Inflammatory macrophage (primary cell): ENCODE results near the gene PRR16.
"Not testable (repeated sequence)": the region's sequence is repeated elsewhere in the genome, so short reads cannot be mapped to it uniquely, and the experiment has no call there.

ENCODE experiments used
- DNase-seq, 2 donors: peaks; one replicate each; pipeline ENCODE4 v3.0.0-alpha.2; 2020 to 2022

The PRR16 gene

DNA sequence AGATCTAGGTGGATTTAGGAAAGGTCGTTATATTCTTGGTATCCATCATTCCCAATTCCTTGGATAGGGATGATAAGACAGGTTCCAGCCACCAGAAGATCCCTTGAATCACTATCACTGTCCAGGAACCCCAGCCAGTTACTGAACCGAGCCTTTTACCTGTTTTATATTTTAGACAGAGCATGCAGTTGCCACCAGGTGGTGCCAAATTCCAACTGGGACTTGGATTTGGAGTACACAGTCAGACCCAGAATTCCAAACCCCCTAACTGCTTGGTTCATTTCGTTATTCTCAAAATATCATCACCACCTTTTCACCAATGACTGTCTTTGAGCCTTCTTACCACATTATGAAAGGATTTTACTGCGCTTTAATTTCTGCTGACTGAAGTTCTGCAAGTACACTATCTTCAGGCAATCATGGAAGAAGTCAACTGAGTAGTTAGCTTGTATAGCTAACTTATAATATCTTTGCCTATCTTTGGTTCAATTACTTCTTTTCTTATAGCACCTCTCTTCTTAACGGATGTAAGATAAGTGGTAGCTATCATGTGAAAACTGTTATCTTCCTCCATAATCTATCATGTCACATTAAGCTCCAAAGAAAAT lies 191.8 kb downstream of the PRR16 start:
- DNase-seq: peak in 1 of 2 donors; percentile 9

DNA sequence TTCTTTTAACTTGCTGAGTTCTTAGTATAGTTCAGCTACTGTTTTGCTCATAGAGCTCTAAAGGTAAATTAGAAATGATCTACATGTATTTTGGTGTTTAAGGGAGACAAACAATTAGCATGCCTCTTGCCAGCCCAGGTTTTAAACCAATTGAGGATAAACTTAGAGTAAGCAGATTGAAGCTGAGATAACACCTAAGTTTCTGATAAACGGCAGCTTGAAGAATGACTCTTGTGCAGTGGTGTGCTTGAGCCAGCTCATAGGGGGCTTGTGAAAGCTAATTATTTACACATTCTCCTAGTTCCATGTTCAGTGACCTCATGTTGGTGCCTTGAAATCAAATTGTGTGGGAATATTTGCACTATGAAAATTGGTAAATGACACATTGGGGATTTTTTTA lies 193.0 kb downstream of the PRR16 start:
- no peak for DNase-seq

DNA sequence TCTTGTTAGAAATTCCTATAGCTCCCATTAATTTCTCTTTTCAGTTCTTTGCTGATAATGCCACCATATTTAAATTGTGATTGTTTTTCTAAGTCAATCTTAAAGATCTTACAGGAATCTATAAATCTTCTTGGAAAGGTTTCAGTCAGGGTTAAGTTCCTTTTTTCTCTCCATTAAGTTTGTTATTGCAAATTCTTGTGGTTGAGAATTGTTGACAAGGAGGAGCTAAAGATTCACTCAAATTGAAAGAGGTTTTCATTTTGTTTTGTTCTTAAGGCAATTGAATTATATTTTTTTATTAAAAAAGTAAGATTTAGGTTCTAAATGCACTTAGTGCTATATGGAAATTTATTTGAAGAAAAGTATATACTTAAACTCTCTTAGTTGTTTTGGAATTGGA lies 213.4 kb downstream of the PRR16 start:
- no peak for DNase-seq

DNA sequence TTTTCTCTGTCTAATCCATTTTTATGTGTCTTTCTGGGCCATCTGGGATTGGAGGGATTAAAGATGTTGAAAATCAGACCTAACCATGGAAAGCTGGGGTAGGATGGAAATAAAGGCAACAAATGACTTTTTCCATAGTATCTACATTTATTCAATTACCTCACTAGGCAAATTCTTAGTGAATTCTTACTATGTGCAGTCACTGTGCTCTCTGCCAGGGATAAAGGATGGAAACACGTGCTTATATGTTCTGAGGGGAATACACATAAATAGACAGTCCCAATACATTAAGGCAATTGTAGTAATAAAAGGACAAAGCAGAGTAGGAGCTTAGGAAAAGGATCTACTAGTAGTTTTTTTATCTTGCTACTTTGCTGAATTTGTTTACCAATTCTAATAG lies 214.2 kb downstream of the PRR16 start:
- DNase-seq: no peak

DNA sequence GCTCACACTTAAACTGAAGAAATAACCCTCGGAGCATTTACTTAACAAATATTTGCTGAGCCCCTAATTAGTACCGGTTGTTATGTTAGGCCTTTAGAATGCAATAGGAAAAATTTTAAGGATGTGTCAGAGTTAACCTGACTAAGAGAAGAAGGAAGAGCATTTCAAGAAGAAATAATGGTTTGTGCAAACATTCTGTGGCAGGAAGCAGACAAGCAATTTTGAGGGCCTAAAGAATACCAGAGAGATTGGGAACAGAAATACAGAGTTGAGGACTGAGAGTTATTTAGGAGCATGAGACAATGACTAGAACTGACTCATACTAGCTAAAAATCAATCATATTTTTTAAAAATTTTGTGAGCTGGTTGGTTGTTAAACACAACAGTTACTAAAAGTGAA lies 218.8 kb downstream of the PRR16 start:
- no peak for DNase-seq

DNA sequence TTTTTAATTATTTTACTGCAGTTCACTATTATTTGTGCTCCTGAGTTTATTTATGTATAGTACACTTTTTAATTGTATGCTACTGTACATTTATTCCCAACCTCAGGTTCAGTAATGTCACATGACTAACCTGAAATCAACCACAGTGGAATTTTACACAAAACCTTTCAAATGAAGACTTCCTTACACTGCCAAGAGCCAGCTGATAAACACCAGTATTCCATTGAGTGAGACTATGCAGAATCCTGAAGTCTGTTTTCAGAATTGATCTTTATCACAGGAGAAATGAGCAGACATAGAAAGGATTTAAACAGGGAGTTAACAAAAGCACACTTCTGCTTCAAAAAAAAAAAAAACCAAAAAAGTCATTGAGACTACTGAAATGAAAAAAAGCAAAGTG lies 219.5 kb downstream of the PRR16 start:
- DNase-seq: no peak

DNA sequence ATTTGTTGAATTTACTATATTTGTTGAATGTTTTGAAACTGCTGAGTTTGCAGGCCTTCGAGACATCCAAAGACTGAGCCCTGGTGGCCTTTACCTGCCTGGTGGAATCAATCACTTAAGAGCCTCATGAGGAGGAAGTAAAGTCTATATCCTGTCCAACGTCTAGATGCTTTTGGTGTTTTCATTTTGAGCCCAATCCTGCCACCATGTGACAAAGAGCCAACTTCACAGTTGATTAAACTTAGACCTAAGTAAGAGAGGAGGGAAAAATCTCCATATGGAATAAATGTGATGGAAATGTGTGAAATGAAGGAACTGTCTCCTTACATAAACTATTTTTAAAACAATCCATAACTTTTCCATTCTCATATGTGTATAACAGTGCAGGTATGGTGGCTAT lies 220.1 kb downstream of the PRR16 start:
- no peak for DNase-seq

DNA sequence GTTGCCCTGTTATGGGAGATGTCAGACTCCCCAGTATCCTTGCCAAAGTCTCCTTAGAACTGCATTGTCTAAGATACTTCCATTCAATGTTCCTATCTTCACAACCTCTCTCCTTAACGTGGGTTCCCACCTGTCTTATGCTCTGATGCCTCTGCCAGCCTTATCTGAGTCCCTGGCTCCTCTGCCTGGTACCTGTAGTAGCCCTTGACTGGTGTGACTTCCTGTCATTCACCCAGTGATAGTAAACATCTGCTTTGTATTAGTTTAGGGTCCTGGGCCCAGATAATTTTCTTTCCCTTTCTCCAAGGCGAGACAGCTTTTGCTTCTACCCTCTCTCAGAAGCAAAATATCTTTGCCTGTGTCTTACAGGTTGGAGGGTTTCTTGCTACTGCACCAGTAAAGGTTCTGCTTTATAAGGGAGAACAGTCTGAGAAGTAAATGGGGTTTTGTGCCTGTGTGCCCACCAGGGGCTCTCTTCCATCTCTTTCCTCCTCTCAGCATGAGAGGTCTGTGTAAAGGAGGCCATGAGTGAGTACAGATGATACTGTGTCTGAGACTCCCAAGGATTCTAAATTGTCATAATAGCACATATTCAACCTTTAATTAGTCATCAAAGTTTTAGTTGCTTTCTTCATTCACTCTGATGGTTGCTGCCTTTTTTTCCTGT lies 220.8 kb downstream of the PRR16 start:
- no peak for DNase-seq

DNA sequence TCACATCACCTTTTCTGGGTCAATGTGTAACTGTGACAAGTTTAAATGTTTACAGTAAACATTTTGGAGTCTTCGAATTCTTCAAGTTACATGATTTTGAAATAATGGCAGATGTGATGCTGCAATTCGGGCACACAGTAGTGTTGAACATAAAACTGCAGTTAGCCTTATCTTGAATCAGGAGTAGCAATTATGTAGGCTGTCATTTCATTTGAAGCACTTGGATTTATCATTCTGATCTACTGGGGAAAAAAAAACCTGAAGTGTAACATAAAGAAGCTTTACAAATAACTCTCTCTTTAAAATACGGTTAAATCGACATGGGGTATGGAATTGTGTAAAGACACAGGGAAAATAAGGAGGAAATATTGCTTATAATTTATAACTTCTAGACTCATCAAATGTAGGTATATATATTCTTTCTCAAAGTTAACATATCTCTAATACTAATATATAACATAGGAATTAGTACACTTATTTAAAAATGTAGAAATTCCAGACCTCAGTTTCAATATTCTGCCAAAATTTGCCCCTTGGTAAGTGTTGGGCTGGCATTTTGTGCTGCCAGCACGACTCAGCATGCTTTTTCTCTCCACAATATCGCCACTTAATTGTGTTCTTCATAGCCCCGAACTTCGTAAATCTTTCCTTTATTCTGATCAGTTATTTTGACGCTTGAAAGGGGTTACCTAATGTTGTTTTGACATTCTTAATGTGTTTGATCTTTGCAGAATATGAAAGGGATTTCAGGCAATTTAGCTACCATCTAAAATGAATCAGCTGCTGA lies 226.7 kb downstream of the PRR16 start:
- no peak for DNase-seq

DNA sequence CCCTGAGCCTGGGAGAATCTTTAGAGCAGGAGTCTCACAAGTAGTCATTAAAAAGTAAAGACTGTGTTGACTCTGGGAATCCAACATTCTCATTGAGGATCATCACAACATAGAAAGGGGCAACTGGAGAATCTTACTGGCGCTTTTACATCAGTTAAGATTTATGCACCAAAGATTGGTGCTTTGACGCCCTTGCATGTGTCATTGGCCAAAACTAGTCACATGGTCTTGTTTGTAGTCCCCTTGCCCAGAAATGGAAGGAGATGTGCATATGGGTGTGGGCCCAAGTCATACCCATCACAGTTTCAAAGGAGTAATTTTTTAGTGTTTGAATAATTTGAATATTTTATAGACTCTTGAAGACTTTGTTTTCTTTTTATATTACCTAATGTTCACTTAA lies 228.2 kb downstream of the PRR16 start:
- no peak for DNase-seq

DNA sequence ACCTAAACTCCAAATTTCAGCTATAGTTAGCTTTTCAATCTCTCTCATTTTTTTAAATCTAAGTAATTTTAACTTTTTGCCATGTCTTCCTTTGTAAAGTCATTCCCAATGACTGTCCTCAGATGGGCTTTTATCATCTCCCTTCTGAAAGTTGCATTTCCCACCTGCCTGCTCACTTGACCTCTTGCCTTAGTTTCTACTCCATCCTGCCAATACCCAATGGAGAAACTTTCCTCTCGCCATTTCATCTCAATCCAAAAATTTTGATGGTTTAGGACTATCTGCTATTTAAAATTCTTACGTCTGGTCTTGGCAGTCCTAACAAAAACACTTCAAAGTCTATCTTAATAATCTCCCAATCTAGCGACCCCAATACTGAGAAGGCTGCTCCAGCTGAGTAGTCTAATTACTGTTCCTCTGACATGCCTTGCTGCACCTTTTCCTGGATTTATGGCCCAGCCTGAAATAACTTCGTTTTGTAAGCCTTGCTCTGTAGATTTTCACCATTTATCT lies 231.3 kb downstream of the PRR16 start:
- DNase-seq: no peak

DNA sequence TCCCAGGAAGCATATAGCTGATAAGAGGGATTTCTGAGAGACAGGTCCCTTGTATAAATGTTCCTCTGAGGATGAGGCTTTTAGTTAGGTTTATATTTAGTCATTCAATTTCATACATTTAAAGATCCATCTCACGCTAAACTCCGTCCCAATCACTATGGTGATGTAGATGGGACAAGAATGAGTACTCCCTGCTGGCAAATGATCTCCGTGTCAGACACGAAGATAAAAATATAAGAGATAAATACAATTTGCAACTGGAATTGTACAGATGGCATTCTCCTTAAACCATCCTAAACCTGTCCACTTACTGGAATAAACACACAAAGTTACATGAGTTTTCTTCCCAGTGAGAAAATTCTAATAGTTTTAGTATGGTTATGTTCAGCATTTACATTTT lies 233.0 kb downstream of the PRR16 start:
- DNase-seq: no peak

DNA sequence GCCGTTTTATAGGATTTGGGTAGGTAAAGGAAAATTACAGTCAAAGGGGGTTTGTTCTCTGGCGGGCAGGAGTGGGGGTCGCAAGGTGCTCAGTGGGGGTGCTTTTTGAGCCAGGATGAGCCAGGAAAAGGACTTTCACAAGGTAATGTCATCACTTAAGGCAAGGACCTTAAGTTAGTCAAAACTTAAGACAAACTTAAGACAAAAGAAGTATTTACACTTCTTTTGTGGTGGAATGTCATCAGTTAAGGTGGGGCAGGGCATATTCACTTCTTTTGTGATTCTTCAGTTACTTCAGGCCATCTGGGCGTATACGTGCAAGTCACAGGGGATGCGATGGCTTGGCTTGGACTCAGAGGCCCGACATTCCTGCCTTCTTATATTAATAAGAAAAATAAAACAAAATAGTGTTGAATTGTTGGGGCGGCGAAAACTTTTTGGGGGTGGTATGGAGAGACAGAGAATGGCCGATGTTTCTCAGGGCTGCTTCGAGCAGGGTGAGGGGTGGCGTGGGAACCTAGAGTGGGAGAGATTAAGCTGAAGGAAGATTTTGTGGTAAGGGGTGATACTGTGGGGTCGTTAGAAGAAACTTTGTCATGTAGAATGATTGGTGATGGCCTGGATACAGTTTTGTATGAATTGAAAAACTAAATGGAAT lies 233.7 kb downstream of the PRR16 start:
- not testable (repeated sequence) for DNase-seq

DNA sequence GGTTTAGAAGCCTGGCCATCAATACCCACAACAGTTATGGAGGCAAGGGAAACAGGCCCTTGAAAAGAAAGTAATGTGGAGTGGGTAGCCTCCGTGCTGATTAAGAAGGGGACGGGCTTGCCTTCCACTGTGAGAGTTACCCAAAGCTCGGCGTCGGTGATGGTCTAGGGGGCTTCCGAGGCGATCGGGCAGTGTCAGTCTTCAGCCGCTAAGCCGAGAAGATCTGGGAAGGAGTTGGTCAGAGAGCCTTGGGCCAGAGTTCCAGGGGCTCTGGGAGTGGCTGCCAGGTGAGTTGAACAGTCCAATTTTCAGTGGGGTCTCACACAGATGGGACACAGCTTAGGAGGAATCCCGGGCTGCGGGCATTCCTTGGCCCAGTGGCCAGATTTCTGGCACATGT lies 236.6 kb downstream of the PRR16 start:
- not testable (repeated sequence) for DNase-seq

DNA sequence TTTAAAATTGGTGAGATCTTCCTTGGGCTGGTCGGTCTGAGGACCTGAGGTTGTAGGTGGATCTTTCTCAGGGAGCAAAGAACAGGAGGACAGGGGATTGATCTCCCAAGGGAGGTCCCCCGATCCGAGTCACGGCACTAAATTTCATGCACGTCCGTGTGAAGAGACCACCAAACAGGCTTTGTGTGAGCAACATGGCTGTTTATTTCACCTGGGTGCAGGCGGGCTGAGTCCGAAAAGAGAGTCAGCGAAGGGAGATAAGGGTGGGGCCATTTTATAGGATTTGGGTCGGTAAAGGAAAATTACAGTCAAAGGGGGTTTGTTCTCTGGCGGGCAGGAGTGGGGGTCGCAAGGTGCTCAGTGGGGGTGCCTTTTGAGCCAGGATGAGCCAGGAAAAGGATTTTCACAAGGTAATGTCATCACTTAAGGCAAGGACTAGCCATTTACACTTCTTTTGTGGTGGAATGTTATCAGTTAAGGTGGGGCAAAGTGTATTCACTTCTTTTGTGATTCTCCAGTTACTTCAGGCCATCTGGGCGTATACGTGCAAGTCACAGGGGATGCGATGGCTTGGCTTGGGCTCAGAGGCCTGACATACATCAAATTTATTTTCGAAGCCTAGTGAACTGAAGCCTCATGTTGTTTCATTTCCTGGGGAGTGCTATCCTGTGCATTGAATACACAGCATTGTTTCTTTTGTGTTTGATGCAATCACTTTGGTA lies 238.9 kb downstream of the PRR16 start:
- DNase-seq: not testable (repeated sequence)

DNA sequence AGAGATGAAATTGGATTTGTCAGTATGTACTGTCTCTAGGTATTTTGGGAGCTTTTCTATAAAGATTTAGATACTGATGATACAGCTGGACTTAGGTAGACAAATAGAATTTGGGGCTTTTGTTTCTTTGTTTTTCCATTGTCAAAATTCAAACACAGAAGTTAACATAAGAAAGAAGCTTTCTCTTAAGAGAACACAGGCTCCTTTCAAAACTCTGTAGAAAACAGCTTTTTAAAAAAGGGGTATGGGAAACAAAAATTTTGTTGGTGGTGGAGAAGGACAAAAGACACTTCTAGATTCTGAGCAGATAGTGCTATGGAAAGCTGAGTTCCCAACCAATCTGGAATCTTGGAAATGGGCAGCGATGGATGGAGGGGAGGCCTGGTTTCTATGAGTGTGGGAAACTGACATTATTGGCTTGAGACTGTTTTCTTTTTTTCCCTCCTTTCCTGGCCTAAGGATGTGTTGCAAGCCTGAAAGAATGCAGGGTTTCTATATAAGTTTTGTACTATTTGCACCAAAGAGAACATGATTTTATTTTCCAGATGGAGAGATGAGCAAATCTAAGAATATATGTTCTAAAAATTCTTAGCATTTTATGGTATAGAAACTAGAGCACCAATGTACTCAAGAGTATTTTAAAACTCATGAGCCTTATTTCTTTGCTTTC lies 240.0 kb downstream of the PRR16 start:
- no peak for DNase-seq

DNA sequence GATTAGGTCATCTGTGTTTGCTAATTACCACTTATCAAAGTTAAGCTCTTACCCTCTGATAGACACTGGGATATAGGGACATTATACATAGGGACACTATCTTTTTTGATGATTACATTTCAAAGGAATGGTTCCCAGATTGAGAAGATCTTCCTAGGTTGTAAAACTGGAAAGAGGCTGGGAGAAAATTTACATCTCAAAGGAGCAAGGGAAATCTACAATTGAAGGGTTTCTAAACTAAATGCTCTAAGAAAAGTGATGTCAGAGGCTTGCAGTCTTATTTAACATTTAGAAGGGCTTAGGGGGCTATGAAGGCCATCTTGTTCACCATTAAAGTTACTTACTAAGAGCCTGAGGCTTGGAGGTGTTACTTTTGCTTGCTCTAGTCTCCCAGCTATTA lies 242.8 kb downstream of the PRR16 start:
- DNase-seq: no peak

DNA sequence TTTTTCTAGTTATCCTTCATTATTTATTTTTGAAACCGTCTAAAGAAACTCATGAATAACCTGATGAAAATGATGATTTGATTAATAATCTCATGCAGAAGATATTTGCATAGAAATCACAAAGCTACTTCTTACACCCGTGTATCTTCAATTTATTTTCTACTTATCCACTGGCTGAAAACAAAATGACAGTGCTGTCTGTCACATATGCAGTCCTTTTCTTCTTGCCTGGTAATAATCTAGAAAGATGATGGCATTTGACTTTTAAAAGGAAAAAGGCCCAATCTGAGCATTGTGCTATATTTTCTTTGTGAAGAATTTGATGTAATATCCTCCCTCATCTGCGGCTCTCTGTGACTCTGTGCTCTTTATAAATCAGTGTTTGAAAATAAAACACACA lies 253.3 kb downstream of the PRR16 start:
- no peak for DNase-seq

DNA sequence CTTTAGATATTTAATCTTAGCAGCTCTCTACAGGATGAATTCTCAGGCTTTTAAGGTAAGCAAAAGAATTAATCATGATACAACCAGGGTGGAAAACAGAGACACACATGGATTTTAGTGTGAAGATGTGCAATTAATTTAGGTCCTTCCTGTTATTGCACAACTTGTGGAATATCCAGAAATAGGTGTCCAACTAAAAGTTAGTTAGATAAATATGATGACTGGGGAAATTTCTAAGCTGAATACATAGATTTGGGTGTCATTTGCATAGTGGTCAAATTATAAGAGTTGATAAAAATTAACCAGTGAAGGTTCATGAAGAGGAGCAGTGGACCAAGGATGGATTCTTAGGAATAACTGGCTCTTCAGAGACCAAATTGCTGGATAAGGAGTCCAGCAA lies 266.1 kb downstream of the PRR16 start:
- no peak for DNase-seq

DNA sequence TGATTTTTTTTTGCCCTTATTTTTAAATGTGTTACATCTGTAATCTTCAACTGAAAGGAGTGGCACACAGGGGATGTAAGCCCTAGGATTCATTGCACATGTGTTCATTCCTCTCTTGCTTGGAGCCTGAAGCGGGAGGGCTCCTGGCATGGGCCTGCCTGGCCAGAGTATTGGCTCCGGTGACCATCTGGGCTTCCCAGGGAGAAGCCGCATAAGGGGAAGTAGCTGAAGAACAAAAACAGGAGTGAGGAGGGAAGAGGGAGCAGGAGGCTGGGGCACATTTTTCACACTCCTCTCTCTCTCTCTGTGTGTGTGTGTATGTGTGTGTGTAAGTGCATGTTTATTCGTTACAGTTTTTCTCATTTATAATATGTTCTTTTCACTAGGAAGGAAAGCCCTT lies 269.9 kb downstream of the PRR16 start:
- DNase-seq: no peak

DNA sequence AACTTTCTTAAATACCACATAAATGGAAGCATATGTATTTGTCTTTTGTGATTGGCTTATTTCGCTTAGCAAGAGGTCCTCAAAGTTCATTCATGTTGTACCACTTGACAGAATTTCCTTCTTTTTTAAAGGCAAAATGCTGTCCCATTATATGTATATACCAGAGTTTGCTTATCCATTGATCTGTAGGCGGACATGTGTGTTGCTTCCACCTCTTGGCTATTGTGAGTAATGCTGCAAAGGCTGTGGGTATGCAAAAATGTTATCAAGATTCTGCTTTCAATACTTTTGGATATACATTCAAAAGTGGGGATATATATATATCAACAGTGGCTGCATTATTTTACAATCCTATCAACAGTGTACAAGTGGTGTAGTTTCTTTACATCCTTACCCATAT lies 271.0 kb downstream of the PRR16 start:
- DNase-seq: no peak
